Activated CD8-positive, alpha-beta memory T cell treated with anti-CD3 and anti-CD28 coated beads, Interleukin-2, amount 50 U/mL, for 4 hours (primary cell): Measurements from ENCODE around the gene STAM.

Source experiments
- DNase-seq: peaks from one replicate; pipeline ENCODE4 v3.0.0-alpha.2; 2020

STAM gene

DNA sequence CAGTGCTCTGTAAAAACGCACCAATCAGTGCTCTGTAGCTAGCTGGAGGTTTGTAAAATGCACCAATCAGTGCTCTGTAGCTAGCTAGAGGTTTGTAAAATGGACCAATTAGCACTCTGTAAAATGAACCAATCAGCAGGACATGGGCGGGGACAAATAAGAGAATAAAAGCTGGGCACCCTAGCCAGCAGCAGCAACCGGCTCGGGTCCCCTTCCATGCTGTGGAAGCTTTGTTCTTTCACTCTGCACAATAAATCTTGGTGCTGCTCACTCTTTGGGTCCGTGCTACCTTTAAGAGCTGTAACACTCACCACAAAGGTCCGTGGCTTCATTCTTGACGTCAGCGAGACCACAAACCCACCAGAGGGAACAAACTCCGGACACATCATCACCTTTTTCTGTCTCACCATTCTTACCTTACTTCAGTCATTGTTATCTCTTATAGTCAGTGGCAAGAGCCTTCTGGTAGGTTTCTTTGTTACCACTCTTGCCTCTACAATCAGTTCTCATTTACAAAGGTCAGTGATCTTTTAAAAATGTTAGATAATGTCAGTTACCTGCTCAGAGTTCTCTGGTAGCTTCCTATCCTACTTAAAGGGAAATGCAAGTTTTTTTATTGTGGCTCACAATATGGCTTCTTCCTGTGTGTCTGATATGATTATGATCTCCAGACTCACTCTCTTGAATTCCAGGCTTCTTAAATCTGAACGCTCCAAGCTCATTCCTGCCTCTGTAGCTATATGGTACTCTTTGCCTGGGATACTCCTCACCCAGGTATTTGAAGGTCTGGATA lies 4.5 kb downstream of the STAM start:
- peak; percentile 54 for DNase-seq

DNA sequence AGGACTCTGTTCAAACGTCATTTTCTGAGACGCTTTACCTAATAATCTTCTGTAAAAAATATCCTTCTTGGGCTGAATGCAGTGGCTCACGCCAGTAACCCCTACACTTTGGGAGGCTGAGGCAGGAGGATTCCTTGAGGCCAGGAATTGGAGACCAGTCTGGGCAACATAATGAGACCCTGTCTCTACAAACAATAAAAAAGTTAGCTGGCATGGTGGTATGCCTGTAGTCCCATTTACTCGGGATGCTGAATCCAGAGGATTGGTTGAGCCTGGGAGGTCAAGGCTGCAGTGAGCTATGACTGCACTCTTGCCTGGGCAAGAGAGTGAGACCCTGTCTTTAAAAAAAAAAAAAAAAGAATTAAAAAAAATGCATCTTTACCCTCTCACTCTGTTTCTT lies 5.1 kb downstream of the STAM start:
- DNase-seq = no peak

GRCh38 chr10:17649836-17650235 lies 5.9 kb downstream of the STAM start:
- no peak for DNase-seq

DNA sequence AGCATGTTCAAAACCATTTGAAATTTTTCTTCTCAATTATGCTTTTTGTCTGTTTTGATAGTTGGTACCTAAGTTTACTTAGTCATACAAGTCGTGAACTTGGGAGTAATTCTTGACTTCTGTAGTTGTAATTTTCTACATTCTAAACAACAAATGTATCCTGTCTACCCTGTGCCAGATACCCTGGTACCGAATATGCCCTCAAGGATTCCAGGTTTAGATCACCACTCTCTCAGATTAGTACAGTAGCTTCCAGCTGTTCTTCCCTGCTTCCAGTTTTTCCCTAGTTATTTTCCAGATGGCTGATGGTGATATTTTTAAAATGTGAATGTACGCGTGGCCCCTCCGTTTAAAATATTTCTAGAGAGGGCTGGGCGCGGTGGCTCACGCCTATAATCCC lies 6.5 kb downstream of the STAM start:
- no peak for DNase-seq

DNA sequence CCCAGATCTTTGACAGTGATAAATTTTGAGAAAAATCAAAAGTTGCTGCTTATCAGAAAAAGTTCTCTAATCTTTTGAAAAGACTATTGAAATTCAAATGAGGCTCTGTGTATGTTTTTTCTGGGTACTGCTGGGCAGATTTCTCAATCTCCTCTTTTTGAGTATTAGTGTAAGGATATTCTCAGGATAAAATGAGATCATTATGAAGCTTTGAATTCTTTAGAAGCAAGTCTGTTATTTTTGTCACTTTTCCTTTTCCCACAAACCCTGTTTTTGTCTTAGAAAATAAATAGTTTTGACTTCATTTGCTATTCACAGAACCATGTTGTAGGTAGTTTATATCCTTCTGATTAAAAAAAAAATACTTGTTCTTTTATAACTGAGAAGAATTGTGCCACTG lies 7.9 kb downstream of the STAM start:
- DNase-seq = no peak

DNA sequence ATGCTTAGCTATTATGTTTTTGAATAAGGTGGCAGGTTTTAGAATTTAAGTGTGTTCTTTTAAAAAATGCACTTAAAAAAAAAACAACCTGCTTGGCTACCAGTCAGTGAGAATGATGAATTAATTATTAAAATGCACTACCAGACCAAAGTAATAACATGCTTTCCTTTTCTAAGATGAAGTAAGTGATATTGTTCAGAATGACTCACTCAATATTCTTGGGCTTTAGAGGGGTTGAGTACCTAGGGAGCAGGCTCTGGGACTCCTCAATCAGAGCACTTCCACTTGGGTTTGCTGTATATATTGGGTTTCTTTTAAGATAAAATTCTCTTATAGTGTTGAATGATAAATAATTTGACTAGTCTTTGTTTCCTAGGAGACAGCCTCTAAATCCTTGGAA lies 8.6 kb downstream of the STAM start:
- DNase-seq = no peak

DNA sequence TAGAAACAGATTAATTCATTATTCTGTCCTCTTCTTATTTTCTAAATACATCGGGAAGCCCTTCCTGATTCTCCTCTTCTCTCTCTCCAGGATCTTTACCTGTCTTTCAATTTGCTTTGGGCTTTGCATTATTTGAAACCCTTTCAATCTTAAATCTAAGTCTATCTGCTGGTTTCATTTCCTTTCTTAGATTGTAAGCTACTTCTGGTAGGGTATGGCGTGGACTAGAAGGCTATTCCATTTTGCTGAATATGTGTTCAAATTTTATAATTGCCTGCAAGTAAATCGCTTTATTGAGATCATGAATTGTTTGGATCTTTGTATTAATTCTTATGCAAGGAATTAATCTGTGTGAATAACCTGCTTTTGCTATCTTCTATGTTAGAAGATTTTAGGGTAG lies 11.1 kb downstream of the STAM start:
- DNase-seq = no peak

- DNase-seq = no peak
These were observed 11.7 kb downstream of the STAM start for GRCh38 chr10:17655567-17656146.

GRCh38 chr10:17657103-17657500 lies 13.2 kb downstream of the STAM start:
- no peak for DNase-seq

DNA sequence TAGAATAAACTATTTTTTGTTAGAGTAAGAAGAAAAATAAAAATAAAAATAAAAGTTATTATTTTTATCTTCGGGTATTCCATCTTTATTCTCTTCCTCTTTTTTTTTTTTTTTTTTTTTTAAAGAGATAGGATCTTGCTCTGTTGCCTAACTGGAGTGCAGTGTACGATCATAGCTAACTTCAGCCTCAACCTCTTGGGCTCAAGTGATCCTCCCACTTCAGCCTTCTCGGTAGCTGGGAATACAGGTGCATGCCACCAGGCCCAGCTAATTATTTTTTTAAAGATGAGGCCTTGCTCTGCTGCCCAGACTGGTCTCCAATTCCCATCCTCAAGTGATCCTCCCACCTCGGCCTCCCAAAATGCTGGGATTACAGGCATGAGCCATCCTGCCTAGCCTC lies 15.4 kb downstream of the STAM start:
- DNase-seq = no peak

GRCh38 chr10:17660921-17661320 lies 17.0 kb downstream of the STAM start:
- DNase-seq = no peak

DNA sequence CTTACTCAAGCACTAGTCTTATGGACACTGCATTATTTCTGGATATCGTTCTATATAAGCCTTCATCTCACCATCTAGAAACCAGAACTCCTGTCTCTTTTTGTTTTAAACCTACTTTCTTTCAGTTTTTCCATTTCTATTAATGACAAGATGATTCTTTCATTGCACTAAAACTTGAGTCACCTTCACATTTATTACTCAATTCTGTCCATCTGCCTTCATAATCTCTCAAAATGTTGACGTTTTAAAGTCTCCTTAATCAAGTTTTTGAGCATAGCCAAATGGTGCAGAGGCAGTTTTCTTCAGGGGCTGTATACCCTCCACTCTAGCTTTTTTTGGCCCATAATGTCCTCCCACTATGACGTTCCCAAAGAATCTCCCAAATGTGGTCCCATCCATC lies 17.6 kb downstream of the STAM start:
- no peak for DNase-seq

DNA sequence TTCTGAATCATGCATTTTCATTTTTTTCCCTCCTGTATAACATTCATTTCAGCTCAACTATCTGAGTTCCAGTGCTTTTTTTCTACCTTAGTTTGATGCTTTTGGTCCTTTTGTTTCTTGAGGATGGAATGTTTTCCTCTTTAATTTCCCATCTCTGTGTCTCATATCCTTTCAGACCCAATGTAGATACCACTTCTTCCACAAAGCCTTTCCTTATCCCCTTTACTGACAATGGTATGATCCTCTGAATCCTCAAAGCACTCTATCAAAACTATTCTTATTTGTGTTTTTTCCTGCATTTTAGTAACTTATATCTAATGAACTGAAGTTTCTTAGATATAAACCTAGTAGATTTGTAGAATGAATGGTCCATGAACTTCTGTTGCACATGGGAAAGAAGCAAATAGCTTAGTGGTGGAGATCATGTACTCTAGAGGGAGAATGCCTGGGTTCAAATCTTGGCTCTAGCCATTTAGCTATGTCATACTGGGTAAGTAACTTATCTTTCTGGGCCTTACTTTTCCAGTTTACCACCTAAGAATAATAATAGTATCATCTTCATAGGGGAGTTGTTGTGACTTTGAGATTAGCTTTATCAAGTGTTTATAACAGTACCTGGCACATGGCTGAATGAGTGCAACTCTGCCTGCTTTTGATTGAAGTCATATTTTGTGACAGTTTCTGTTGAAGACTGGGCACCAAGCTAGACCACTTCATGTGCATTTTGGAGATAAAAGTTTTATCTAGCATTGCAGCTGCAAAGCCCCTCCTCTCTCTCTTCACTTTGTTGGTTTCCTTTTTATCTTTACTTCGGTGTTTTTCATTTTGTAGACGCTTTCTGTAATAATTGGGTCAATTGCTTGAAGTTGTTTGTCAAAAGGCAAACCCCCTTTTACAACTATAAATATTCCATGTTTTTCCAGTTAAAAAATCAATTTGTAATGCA lies 18.5 kb downstream of the STAM start:
- DNase-seq = no peak

- no peak for DNase-seq
These were observed 19.5 kb downstream of the STAM start for GRCh38 chr10:17663450-17663849.

DNA sequence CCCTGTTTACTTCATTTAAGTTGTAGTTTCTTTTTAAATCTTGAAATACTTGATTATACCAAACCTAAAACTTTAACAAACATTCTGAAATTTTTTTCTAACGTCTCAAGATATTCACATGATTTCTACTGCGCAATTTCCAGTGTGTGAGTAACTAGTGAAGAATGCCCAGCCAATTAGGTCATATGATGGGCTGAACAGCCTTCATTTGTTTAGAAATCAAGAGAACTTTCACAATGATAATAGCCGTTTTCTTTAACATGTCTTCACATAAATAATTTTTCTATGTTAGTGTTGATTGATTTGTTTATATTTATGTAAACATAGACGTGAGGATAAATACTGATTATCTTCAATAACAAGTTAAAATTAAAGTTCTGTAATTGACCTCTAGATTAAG lies 21.8 kb downstream of the STAM start:
- DNase-seq = no peak

DNA sequence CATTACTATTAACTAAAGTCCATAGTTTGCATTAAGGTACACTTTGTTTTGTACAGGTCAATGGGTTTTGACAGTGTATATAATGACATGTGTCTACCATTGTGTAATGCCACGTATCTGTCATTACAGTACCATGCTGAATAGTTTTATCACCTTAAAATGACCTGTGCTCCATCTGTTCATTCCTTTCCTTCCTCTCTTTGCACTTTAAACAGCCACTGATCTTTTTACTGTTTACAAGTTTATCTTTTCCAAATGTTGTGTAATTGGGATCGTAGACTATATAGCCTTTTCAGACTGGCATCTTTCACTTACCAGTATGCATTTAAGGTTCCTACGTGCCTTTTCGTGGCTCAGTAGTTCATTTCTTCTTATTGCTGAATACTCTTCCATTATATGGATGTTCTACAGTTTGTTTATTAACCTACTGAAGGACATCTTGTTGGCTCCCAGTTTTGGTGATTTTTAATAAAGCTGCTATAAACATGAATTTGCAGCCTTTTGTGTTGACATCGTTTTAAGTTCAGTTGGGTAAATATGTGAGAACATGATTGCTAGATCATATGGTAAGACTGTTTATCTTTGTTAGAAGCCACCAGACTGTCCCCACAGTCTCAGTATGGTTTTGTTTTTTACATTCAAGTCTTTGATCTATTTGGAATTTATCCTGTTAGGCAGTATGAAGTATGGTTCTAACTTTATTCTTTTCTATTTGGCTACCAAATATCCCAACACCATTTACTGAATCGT lies 24.7 kb downstream of the STAM start:
- DNase-seq = no peak

GRCh38 chr10:17669185-17669872 lies 25.4 kb downstream of the STAM start:
- peak; percentile 37 for DNase-seq

GRCh38 chr10:17671307-17671706 lies 27.4 kb downstream of the STAM start:
- no peak for DNase-seq

DNA sequence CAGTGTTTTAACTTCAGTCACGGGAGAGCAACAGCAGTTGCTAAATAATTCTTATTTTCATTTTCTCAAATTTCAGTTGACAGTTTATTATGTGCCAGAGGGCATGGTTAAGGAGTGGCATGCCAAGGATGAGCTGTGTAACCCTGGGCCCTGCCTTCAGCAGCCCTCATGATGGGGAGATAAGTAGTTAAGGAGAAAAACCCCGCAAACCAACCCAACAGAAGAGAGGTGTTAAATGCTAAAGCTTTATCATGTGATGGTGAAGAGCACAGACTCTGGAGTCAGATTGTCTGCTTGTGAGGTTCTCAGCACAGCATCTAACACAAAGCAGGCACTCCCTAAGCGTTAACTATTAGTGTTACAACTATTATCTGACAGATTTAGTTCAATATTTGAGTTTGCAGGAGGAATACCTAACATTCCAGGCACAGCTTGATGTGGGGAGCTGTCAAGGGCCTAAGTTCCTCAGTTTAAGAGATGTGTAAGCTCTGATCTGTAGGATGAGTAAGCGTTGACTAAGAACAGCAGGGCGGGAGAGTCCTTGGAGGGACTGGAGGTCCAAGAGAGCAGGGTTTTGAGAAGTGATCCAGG lies 29.6 kb downstream of the STAM start:
- no peak for DNase-seq

DNA sequence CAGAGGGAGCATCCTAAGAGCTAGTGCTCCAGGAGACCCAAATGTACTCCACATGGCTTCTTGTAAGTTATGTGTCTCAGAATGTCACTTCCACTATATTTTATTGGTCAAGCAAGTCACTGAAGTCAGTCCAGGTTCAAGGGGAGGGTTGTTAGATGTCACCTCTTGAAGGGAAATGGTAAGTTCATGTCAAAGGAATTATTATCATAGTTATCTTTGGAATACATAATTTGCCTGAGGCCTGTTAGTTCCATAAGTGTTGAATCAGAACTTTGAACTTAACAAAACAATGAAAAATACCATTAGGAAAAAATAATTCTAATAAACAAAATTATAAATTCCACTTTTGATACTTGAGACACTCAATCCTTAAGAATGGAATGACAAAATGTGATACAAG lies 30.6 kb downstream of the STAM start:
- DNase-seq = no peak

DNA sequence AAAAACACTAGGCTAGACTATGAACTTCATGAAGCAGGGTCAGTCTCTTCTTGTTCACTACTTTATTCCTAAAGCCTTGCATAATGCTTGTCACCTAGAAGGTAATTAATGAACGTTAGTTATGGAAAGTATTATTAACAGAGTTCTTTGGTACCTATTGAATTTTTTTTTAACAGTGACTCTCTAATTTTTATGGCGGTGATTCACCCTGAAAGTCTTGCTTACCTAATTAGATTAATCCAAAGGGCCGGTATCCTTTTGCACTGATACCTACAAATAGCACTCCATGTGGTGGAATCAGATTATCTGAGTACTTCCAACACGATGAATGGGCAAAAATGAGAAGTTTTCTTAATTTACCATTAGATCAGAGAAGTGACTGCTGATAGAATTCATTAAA lies 31.7 kb downstream of the STAM start:
- DNase-seq = no peak

DNA sequence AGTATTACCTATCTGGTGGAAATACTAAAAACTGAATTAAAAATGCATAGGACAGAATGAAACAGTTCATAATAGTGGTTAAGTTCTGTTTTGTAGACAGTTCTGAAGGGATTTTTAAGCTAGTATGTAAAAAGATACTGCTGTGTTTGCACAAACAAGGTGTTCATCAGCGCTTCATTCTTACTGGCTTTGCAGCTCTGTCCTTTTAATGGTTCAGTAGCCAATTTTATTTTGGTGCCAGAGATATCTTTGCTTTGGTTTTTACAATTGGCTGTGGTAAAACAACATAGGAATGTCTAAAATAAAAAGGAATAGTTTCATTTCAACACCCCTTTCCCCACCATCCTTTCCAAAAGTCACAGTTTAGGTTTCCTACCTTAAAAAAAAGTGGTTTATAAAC lies 33.0 kb downstream of the STAM start:
- no peak for DNase-seq
